NK-92 (cell line): ENCODE data around the gene SHISA6.
"Not testable (repeated sequence)": the region's sequence is repeated elsewhere in the genome, so short reads cannot be mapped to it uniquely, and the experiment has no call there.

Source experiments
- DNase-seq: peaks from one replicate; lab custom pipeline; 2025; ENCODE audit not compliant: unreplicated experiment; lab: John Stamatoyannopoulos, UW

Gene SHISA6

GRCh38 chr17:11301874-11302273, 60.9 kb downstream of the SHISA6 start:
- not testable (repeated sequence) for DNase-seq

DNA sequence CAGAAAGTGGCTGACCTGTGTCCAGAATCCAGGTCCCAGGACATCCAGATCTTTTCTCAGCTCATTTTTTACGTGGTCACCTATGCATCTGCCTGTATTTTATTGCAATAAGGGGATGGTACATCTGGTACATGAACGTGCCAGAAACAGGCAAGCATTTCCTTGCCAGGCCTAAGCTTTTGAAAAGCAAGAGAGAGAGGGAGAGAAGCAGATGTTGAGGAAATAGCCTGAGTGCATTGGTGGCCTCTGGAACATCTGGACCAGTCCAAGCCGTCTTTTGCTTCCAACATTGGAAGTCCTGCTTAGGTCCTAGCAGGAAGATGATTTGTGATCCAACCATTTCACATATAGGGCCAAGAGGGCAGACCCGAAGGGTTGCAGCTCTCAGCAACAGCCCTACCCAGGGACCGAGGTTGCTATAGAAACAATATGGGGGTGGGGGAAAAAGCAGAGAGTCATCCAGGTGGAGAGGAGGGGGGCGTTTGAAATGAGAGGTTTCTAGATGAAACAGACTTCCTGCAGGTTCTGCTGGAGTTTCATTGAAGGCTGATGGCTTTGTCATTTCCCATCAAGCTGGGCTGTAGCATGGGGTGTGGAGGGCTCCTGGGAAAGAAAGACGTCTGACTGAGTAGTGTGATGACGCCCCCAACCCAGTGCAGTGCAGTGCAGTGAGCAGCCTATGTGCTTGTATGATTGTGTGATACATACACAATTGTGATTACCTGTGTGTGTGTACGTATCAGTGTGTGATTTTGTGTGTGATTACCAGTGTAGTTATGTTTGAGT, 61.6 kb downstream of the SHISA6 start:
- DNase-seq, result no peak

- DNase-seq, result no peak
Measured at GRCh38 chr17:11303773-11304394, 62.9 kb downstream of the SHISA6 start.

DNA sequence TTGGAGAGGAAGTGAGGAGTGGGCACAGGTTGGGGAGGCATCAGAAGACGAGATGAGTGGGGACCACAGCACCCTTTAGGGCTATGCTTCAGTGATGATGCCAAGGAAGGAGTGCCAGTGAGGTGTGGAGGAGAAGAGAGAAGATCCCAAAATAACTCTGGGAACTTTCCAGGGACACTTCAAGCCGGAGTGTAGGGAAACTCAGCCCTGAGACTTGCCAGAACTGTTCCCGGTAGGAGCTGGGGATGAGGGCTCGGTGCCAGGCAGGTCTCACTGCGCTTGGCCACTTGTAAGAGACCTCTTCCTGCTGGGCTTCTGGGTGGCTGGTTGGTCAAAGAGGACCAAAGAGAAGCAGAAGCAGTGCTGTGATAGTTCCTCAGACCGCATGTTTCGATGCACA, 63.6 kb downstream of the SHISA6 start:
- no peak for DNase-seq

- DNase-seq, result no peak
Measured at GRCh38 chr17:11305524-11305923, 64.5 kb downstream of the SHISA6 start.

GRCh38 chr17:11308531-11308930, 67.5 kb downstream of the SHISA6 start:
- DNase-seq, result no peak

DNA sequence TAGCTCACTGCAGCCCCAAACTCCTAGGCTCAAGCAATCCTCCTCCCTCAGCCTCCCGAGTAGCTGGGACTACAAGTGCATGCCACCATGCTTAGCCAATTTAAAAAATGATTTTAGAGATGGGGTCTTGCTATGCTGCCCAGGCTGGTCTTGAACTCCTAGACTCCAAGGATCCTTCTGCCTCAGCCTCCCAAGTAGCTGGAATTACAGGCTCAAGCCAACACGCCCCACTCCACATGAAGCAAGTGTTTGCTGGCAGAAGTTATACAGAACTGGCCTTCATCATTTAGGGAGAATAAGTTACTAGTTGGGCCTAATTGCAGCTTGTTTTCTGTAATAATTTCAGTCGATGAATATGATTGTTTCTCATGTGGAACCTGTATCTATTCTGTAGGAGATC, 68.0 kb downstream of the SHISA6 start:
- DNase-seq, result no peak

DNA sequence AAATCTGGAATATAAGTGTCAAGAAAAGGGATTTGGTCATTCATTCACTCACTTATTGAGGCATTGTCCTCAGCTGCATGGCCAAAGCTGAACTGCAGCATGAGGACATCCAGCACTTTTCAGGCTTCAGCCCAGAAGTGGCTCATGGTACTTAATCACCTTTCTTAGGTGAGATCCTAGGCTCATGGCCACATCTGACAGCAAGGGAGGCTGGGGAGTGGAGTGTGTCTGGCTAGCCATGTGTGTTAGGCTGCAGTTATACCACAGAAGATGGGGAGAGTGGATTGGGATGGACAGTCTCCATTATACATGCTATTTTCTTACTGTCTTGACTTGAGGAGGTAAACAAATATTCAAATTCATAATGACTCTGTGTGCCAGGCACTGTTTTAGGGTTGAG, 68.8 kb downstream of the SHISA6 start:
- no peak for DNase-seq

- DNase-seq, result not testable (repeated sequence)
Measured at GRCh38 chr17:11316451-11316850, 75.4 kb downstream of the SHISA6 start.

- no peak for DNase-seq
Measured at GRCh38 chr17:11318207-11318606, 77.2 kb downstream of the SHISA6 start.

DNA sequence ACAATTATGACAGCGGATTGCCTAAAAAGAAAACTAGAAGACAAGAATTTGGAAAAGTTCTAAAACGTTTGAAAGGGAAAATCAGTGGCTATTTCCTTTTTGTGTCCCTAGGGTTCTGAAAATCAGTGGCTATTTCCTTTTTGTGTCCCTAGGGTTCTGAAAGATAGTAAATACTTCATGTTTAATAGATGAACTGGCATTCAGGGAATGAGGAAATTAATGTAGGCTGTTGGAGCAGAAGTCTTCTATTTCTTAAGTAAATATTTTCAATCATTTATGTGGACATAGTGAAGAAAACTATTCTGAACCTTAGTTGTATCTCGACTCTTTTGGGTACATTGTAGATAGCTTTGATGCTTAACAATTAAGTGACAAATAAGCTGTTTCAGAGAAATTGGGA, 78.9 kb downstream of the SHISA6 start:
- DNase-seq, result no peak

GRCh38 chr17:11324021-11324420, 83.0 kb downstream of the SHISA6 start:
- DNase-seq, result no peak

- DNase-seq, result no peak
Measured at GRCh38 chr17:11324846-11325420, 83.9 kb downstream of the SHISA6 start.

DNA sequence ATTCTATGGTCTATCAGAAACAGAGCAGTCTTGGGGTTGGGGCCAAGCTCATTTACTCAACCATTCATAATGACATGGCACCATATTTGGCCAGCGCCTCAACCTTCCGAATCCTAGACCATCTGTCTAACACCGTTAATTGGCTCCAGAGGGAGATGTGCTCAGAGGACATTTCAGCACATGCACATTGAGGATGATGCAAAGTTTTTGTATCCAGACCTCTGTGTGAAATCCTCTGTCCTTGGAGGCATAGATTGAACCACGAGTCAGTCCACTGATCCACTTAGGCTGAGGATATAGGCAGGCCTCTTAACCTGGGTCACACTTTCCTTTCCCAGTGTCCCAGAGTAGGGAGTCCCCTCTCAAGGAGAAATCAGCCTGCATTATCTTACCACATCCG, 85.5 kb downstream of the SHISA6 start:
- no peak for DNase-seq

- no peak for DNase-seq
Measured at GRCh38 chr17:11328770-11329169, 87.8 kb downstream of the SHISA6 start.

DNA sequence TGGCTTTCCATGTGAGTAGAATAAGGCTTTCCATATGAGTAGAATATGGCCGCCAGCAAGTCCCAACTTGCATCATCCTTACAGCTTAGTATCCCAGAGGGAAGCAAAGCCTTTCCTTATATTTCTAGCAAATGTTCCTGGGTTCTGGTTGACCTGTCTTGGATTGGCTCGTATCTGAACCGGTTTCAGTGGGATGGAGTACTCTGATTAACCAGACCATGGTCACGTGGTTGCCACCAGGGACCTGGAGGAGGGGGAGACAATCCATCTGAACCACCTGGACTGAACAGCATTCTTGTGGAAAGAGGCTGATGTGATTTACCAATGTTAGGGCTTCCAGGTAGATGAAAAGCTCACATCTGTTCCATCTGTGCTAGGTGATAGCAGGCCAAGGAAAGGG, 89.0 kb downstream of the SHISA6 start:
- DNase-seq, result no peak

GRCh38 chr17:11330826-11331225, 89.8 kb downstream of the SHISA6 start:
- no peak for DNase-seq

- no peak for DNase-seq
Measured at GRCh38 chr17:11331547-11332513, 90.8 kb downstream of the SHISA6 start.

GRCh38 chr17:11332706-11333105, 91.7 kb downstream of the SHISA6 start:
- no peak for DNase-seq

GRCh38 chr17:11334493-11334892, 93.5 kb downstream of the SHISA6 start:
- DNase-seq, result no peak

GRCh38 chr17:11336290-11336689, 95.3 kb downstream of the SHISA6 start:
- no peak for DNase-seq
